Neuron (in vitro differentiated cells): ENCODE measurements around the gene GAS7.
"Not testable (repeated sequence)": the region's sequence is repeated elsewhere in the genome, so short reads cannot be mapped to it uniquely, and the experiment has no call there.

Experiments used
- H2AFZ ChIP-seq: one replicate; pipeline ENCODE4 v1.6.1; 2013; ENCODE audit warnings: low read depth, mild to moderate bottlenecking, inconsistent platforms, low read length, moderate library complexity
- H3K27me3 ChIP-seq: one replicate; pipeline ENCODE4 v1.6.1; 2013; ENCODE audit warnings: low read length; ENCODE audit not compliant: insufficient read depth
- H3K36me3 ChIP-seq: one replicate; pipeline ENCODE4 v1.6.1; 2013; ENCODE audit warnings: low read length; ENCODE audit not compliant: insufficient read depth
- H3K4me1 ChIP-seq: one replicate; pipeline ENCODE4 v1.6.1; 2013; ENCODE audit warnings: low read length; ENCODE audit not compliant: insufficient read depth
- H3K4me3 ChIP-seq: 2 replicates; pipeline ENCODE4 v1.5.1; 2013; ENCODE audit warnings: mild to moderate bottlenecking, low read length, moderate library complexity
- H3K9me3 ChIP-seq: one replicate; pipeline ENCODE4 v1.6.1; 2013; ENCODE audit warnings: low read length

GAS7 gene

DNA sequence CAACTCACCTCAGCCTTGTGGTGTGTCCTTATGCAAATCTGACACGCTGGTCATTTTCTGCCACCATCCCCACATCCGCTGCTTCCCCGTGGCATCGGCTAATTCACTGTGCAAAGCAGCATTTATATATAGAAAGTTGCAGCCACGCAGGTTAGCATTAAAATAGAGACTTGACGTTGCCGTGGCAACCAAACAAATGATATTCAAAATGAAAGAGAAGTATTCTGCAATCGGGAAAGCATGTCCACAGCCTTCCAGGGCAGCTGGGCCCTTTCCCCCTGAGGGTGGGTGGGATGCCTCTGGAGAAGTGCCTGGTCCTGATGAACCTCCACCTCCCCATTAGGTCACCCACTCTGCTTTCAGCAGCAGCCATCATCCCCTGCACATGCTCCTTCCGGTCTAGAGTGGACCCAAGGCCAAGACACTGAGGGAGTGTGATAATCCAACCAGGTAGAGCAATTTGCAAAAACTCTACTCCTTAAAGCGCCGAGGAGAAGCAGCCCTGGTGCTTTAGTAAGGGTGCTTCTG lies 138.7 kb downstream of the GAS7 start:
- peaks cover 5% of the 10 kb centered on the region for H3K4me1 ChIP-seq
- H3K9me3 ChIP-seq = no peaks in the 10 kb centered on the region
- H3K27me3 ChIP-seq = peaks cover 2% of the 10 kb centered on the region
- H3K4me3 ChIP-seq = no peak overlapping the region
- no peaks in the 10 kb centered on the region for H3K36me3 ChIP-seq
- no peak overlapping the region for H2AFZ ChIP-seq

DNA sequence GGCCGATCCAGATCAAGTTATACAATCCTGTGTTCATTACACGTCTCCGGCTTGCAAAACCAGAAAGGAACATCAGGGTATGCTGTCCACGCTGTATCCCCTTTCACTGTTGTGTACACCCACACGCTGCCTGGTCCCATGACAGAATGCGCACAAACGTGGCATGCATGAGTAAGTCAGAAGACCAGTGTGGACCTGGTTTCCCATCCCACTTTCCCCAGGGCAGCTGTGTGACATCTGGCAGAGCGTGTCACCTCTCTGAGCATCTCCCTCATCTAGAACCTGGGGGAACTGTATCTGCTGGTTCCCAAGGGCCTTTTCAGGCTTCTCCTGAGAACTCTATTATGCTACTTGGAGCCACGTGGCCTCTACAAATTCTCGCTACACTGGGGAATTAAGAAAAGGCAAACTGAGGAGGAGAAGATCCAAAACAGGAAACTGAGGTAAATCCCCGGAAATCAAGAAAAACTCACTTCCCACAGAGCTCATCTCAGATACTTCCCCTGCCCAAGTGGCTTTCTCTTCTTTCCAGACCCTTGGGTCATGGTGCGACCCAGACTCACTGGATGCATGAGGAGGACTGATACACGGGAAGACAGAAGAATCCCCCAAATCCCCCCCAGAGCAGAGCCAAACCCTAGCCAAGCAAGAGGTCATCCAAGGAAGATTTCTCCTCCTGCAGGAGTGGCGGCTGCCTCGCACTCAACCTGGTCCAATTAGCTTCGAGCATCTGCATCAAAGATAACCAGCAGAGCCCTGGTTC lies 139.3 kb downstream of the GAS7 start:
- Histone ChIP-seq H3K9me3 (no peaks in the 10 kb centered on the region), H3K4me1 (peaks cover 5% of the 10 kb centered on the region), H3K27me3 (peaks cover 2% of the 10 kb centered on the region), H3K36me3 (no peaks in the 10 kb centered on the region), H2AFZ (no peak overlapping the region), H3K4me3 (no peak overlapping the region)

DNA sequence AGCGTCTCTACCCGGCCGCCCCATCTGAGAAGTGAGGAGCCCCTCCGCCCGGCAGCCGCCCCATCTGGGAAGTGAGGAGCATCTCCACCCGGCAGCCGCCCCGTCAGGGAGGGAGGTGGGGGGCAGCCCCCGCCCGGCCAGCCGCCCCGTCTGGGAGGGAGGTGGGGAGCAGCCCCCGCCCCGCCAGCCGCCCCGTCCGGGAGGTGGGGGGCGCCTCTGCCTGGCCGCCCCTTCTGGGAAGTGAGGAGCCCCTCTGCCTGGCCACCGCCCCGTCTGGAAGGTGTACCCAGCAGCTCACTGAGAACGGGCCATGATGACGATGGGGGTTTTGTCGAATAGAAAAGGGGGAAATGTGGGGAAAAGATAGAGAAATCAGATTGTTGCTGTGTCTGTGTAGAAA lies 140.9 kb downstream of the GAS7 start:
- H3K27me3 ChIP-seq, H3K4me3 ChIP-seq, H2AFZ ChIP-seq, H3K36me3 ChIP-seq, H3K4me1 ChIP-seq, H3K9me3 ChIP-seq: not testable (repeated sequence)

DNA sequence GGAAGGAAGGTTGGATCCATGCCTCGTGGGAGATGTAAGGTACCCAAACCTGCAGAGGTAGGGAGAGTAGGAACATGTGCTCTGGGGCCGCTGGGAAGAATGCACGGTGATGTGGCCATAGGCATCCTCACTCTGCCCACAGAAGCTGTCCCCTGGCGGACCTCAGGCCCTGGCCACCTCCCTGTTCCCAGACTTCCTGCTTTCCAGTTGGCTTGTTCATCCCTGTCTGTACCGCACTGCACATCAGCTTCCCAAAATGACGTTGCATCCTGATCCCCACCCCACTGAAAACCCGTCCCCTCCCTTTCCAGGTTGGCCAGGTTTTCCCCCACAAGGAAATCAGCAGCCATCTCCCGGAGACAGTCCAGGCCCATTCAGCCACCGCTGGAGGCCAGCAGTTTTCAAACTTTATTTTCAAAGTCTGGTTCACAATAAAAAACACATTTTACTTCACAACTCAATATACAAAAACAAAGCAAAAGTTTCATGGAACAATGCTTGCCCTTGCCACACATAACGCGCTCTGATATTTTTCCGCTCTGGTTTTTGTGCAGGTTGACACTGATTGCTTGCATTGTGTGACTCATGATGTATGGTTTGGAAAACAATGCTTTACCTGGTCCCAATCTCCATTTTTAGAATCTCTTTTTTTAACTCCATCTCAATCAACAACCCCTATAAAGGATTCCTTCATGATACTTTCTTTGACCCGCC lies 143.0 kb downstream of the GAS7 start:
- H3K9me3 ChIP-seq = no peaks in the 10 kb centered on the region
- peaks cover 2% of the 10 kb centered on the region for H3K27me3 ChIP-seq
- no peak overlapping the region for H3K4me3 ChIP-seq
- no peak overlapping the region for H2AFZ ChIP-seq
- no peaks in the 10 kb centered on the region for H3K36me3 ChIP-seq
- peaks cover 5% of the 10 kb centered on the region for H3K4me1 ChIP-seq

DNA sequence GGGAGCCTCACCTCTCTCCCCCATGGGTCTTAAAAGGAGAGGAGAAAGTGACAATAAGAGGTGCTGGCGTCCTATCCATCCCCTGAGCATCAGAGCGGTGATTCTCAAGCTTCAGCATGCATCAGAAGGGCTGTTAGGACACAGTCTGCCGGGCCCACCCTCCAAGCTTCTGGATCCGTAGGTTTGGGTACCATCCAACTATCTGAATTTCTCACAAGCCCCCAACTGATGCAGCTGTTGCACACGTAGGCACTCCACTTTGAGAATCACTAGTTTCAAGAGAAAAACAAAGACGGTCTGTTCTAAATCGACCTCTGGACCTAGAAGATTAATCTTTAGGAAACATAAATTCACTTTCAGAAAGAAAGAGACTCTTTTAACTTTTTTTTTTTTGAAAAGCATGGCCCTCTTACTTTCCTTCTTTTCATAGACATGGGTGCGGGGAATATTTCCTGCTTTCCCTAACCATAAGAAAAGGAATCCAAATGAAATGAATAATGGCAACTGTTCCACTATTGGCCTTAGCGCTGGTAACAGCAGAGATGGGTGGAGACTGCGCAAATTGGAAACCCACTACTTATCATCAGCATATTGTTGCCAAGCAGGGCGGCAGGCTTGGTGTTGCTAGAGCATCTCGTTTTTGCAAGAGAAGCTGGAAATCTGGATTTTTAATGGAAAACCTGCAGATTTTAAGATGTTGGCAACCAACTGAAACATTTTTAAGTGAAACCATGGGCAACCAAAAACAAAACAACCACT lies 144.4 kb downstream of the GAS7 start:
- Histone ChIP-seq H3K4me1 (no peaks in the 10 kb centered on the region), H3K9me3 (no peaks in the 10 kb centered on the region), H3K27me3 (peaks cover 1% of the 10 kb centered on the region), H3K4me3 (no peak overlapping the region), H3K36me3 (no peaks in the 10 kb centered on the region), H2AFZ (no peak overlapping the region)

DNA sequence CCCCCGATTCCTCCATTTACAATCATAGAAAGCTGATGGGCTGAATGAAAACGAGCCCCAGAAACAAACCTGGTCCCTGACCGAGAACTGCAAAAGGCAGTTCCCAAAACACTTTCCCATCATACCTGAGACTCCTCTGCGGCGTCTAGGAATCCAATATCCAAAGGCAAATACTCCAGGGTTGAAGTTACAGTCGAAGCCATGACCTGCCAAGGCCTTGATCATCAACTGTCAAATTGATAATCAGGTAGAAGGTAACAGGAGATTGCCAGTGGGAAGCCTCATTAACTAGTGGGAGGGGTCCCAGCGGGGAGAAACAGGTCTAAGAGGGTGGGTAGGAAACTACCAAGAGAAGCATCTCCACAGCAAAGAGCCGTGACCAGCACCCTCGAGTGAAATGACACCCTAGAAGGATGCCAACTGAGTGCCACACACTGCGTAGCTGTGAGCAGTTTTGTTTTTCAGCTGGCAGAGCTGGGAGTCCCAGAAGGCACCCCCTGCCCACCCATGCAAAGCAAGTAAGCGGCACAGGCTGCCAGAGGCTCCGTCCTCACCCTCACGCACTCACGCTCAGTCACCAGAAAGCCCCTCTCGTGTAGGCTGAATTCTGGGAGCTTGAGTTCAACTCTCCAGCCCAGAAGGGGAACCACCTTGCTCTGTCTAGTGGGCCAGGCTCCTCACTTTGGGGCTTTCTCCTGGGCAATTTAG lies 146.1 kb downstream of the GAS7 start:
- Histone ChIP-seq H3K36me3 (no peaks in the 10 kb centered on the region), H2AFZ (no peak overlapping the region), H3K9me3 (no peaks in the 10 kb centered on the region), H3K27me3 (no peaks in the 10 kb centered on the region), H3K4me3 (no peak overlapping the region), H3K4me1 (no peaks in the 10 kb centered on the region)

DNA sequence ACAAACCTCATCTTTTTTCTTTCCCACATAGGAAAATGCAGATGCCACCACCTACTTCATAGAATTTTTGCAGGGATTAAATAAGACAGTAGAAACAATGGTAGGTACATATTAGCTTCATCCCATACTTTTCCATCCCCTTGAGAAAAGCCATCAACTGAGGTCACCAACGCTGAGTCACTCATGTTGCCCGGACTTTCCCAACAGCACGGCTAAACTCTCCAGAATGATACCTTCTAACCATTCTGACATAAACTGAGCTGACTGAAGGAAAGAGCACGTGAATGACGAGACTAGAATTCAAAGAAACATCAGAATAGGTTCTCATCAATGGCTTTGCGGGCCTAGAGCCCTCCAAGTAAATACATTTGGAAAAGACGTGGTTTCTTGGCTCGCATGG lies 147.3 kb downstream of the GAS7 start:
- Histone ChIP-seq H3K27me3 (no peaks in the 10 kb centered on the region), H3K36me3 (no peaks in the 10 kb centered on the region), H3K9me3 (no peaks in the 10 kb centered on the region), H2AFZ (no peak overlapping the region), H3K4me3 (no peak overlapping the region), H3K4me1 (no peaks in the 10 kb centered on the region)

DNA sequence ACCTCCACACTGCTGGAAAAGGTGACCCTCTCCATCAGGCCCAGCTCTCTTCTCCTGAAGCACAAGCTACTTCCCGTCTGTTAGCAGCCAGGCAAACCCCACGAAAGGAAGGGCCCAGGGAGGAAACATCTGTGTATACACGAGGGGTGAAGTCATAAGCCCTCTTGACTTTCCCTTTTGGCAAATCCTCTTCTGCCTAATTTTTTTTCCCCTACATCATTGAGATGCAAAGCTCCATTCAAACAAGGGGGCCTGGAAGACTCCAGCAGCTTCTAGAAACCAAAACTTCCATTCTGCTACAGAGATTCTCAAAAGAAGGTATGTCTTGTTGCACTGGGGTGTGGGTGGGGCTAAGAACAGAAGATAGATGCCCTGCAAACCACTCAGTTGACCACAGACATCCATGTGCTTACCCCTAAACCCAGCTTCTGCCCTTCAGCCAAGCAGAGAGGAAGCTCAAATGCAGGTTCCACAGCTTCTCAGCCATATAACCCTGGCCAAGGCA lies 147.8 kb downstream of the GAS7 start:
- Histone ChIP-seq H3K4me1 (no peaks in the 10 kb centered on the region), H3K36me3 (no peaks in the 10 kb centered on the region), H2AFZ (no peak overlapping the region), H3K4me3 (no peak overlapping the region), H3K9me3 (no peaks in the 10 kb centered on the region), H3K27me3 (no peaks in the 10 kb centered on the region)

DNA sequence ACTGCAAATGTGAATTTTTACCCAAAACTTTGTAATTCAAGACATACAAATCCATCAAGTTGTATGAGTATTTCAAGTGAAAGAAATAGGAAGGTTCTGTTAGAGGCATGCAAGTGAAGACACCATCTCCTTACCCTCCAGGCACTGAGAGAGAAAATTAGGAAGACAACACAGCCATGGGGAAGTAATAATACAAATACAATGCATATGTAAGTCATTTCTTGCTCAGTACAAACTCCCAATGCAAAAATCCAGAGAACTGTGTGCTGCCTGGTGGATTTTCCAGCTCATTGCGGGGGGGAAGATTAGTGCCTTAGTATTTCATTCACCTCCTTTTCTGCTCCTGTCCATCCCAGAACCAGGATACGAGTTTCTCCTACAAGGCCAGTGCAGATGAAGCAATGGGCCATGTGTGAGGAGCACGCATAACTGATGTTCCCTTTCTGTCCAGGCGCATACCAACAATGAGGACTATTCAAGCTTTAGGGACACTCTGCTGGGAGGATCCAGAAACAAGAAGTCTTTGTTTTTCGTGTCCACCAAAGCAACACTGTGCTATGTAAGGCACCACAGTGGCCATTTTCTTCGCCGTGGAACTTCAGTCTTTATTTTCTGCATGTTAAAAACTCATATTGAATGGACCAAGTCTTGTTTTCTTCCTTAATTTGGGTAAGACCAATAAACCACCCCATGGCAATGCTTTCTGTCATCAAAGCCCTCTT lies 149.6 kb downstream of the GAS7 start:
- Histone ChIP-seq H3K9me3 (no peaks in the 10 kb centered on the region), H3K4me3 (no peak overlapping the region)

DNA sequence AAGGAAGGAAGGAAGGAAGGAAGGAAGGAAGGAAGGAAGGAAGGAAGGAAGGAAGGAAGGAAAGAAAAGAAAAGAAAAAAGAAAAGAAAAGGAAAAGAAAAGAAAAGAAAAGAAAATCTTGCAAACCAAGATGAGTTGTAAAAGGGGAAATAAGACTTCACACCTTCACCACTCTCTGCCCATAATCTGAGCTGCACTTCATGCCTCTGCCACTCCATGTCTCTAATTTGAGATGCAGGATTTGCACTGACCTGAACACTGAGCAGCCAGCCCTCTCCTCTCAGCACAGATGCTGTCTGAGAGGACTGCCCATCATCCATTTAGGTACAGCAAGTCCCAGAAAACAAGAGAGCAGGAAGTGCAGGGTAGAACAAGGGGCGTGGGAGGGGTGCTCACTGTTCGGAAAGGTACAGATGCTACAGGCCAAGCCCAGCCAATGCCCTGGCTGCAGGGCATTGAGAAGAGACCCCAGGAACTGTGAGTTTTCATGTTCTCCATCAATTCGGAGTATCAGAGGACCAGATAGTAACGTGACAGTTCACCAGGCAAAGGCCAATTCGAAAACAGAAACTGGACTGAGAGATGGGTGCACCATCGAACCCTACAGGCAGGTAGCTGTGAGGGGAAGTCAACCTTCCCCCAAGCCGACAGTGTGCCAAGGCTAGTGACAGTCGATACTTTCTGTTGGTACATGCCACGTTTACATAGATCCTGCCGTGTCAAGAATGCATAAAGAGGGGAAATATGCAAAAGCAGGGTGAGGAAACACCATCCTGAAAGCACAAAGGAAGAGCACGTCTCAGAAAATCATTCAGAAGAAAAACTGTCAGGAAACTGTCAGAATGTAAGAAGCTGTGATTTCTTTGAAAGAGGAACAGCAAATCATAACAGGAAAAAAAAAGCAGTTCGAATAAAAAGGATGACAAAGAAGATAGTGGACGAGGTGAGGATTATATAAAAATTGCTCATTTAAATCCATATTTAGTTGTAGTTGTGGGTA lies 151.3 kb downstream of the GAS7 start:
- no peaks in the 10 kb centered on the region for H3K27me3 ChIP-seq
- no peaks in the 10 kb centered on the region for H3K4me1 ChIP-seq
- no peak overlapping the region for H2AFZ ChIP-seq
- no peaks in the 10 kb centered on the region for H3K9me3 ChIP-seq
- no peak overlapping the region for H3K4me3 ChIP-seq
- no peaks in the 10 kb centered on the region for H3K36me3 ChIP-seq

More for the DNA sequence above, 149.6 kb downstream of the GAS7 start:
- Histone ChIP-seq H3K27me3 (no peaks in the 10 kb centered on the region), H2AFZ (no peak overlapping the region), H3K36me3 (no peaks in the 10 kb centered on the region), H3K4me1 (no peaks in the 10 kb centered on the region)

DNA sequence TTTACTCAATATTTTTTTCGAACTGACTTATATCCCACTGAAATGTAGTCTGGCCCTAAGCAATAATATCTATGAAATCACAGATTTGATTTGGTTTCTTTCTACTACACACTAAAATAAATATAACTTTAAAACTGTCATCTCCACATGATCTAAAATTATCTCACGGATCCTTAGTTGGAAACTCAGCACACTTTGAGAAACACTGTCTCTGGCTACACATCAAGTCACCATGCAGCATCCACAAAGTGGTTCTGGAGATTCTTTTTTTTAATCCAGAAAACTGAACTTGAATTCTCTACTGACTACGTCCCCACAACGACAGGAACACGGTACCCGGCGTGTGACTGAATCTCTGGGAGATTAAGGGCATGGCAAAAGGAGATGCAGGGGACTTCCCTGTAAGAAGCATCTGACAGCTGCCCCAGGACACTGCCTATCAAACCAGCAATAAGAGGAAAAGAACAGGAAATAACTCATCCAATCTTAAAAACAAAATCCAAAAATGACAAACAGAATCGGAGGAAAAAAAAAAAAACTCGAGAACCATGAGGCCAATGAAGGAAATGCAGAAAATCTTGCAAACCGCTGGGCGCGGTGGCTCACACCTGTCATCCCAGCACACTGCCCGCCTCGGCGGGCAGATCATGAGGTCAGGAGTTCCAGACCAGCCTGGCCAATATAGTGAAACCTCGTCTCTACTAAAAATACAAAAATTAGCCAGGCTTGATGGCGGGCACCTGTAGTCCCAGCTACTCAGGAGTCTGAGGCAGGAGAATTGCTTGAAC lies 152.3 kb downstream of the GAS7 start:
- Histone ChIP-seq H3K27me3 (no peaks in the 10 kb centered on the region), H3K4me3 (no peak overlapping the region), H3K4me1 (no peaks in the 10 kb centered on the region), H2AFZ (no peak overlapping the region), H3K9me3 (no peaks in the 10 kb centered on the region), H3K36me3 (no peaks in the 10 kb centered on the region)
